Endothelial cell of umbilical vein (primary cell): Measurements from ENCODE around the gene HBS1L. TPM values are rescaled to one million over a fixed set of nuclear protein-coding genes. Genes with fewer than 3 reads are reported as not detected.

ENCODE experiments used
- BruUV-seq: library from RNA; stranded (reverse); fragments of 400-500 nt; replicated peaks from 2 replicates; lab custom pipeline; 2021; lab: Mats Ljungman, UMichigan
- CTCF ChIA-PET: fragments of 300-600, 350-600 bp; sonication (Branson Sonifier 250); formaldehyde crosslinking; loops from one replicate; lab custom pipeline; 2021; ENCODE audit warnings: antibody characterized with exemption, inconsistent platforms; lab: Charles Lee
- POLR2A ChIA-PET: fragments of 300-600, 350-600 bp; sonication (Branson Sonifier 250); formaldehyde crosslinking; loops from one replicate; lab custom pipeline; 2021; ENCODE audit warnings: antibody characterized with exemption, inconsistent platforms; lab: Charles Lee
- DNase-seq: peaks from one replicate; pipeline ENCODE4 v3.0.0-alpha.2; 2011; ENCODE audit warnings: low read depth, low spot score
- FAIRE-seq: peaks from 2 replicates; lab custom pipeline; 2011; peaks lifted over from hg19 to GRCh38; lab: Jason Lieb, UNC
- H2AFZ ChIP-seq: 2 replicates; pipeline ENCODE4 v1.6.0; 2012; ENCODE audit warnings: low read depth, low read length, control low read depth, inconsistent platforms
- H3K27ac ChIP-seq: 2 replicates; pipeline ENCODE4 v1.5.1; 2011; ENCODE audit warnings: low read depth, mild to moderate bottlenecking, control low read depth, low read length, moderate library complexity; ENCODE audit not compliant: insufficient read depth
- H3K27me3 ChIP-seq, 2 experiments: 2 replicates each; pipeline versions ENCODE4 v1.6.0 to v1.6.1; 2011; ENCODE audit warnings: low read length in 2 of 2, mixed read lengths in 1 of 2; ENCODE audit not compliant: control insufficient read depth in 2 of 2, insufficient read depth in 2 of 2
- H3K36me3 ChIP-seq, 2 experiments: 2 replicates in 1 of 2; 3 replicates in 1 of 2; pipeline ENCODE4 v1.5.1; 2011; ENCODE audit warnings: low read length in 2 of 2, mild to moderate bottlenecking in 1 of 2, moderate library complexity in 1 of 2; ENCODE audit not compliant: control insufficient read depth in 2 of 2, insufficient read depth in 2 of 2; ENCODE audit errors: extremely low read depth in 1 of 2
- H3K4me1 ChIP-seq: 3 replicates; pipeline ENCODE4 v1.5.1; 2011; ENCODE audit warnings: mild to moderate bottlenecking, low read length; ENCODE audit not compliant: control insufficient read depth, insufficient read depth; ENCODE audit errors: extremely low read depth
- H3K4me2 ChIP-seq: 2 replicates; pipeline ENCODE4 v1.6.1; 2011; ENCODE audit warnings: low read length, control low read depth, mixed read lengths; ENCODE audit not compliant: insufficient read depth
- H3K4me3 ChIP-seq, 3 experiments: fragments of 200-600 bp in 1 of 3; sonication (generic), shearing (Covaris generic) in 1 of 3; replicated peaks in 1 of 3; 2 replicates each; pipeline ENCODE4 v1.5.1; 2011 to 2016; ENCODE audit warnings: control low read depth in 3 of 3, low read length in 3 of 3, mild to moderate bottlenecking in 2 of 3, inconsistent platforms in 1 of 3, low read depth in 1 of 3, moderate library complexity in 1 of 3; ENCODE audit not compliant: insufficient read depth in 1 of 3
- H3K79me2 ChIP-seq: 2 replicates; pipeline ENCODE4 v1.6.0; 2012; ENCODE audit warnings: low read length, inconsistent platforms; ENCODE audit not compliant: control insufficient read depth, insufficient read depth
- H3K9ac ChIP-seq: replicated peaks from 2 replicates; pipeline ENCODE3; 2011; ENCODE audit warnings: low read length, control low read depth; ENCODE audit not compliant: insufficient read depth; ENCODE audit errors: extremely low read depth
- H3K9me1 ChIP-seq: replicated peaks from 3 replicates; pipeline ENCODE4 v1.6.0; 2011; ENCODE audit warnings: mild to moderate bottlenecking, low read length; ENCODE audit not compliant: control insufficient read depth, insufficient read depth; ENCODE audit errors: extremely low read depth
- H3K9me3 ChIP-seq: replicated peaks from 2 replicates; pipeline ENCODE4 v1.5.1; 2012; ENCODE audit warnings: low read length, inconsistent platforms; ENCODE audit not compliant: control insufficient read depth, insufficient read depth
- H4K20me1 ChIP-seq: replicated peaks from 2 replicates; pipeline ENCODE3; 2011; ENCODE audit warnings: mild to moderate bottlenecking, low read length; ENCODE audit not compliant: control insufficient read depth, insufficient read depth; ENCODE audit errors: extremely low read depth
- CTCF ChIP-seq, 2 donors: IDR thresholded peaks; 1 replicate in 1 of 2; 2 replicates in 1 of 2; pipeline ENCODE4 v1.5.1; 2011; ENCODE audit warnings: low read length in 2 of 2, mild to moderate bottlenecking in 2 of 2, moderate library complexity in 2 of 2, control low read depth in 1 of 2, inconsistent platforms in 1 of 2, low read depth in 1 of 2; ENCODE audit not compliant: insufficient read depth in 1 of 2; ENCODE audit errors: extremely low read depth in 1 of 2
- EZH2 ChIP-seq: IDR thresholded peaks from 2 replicates; pipeline ENCODE4 v1.6.1; 2012; ENCODE audit warnings: borderline replicate concordance, low read depth, mild to moderate bottlenecking, moderate library complexity, low read length, inconsistent platforms; ENCODE audit not compliant: severe bottlenecking
- FOS ChIP-seq: IDR thresholded peaks from 2 replicates; pipeline ENCODE4 v1.6.1; 2011; ENCODE audit warnings: mild to moderate bottlenecking, low read length, moderate library complexity, borderline replicate concordance; ENCODE audit not compliant: insufficient read depth
- GATA2 ChIP-seq: IDR thresholded peaks from 2 replicates; pipeline ENCODE4 v1.7.0; 2011; ENCODE audit warnings: low read depth, mild to moderate bottlenecking, moderate library complexity, mixed read lengths, low read length; ENCODE audit not compliant: insufficient read length, insufficient read depth
- JUN ChIP-seq: IDR thresholded peaks from 2 replicates; pipeline ENCODE4 v1.6.1; 2011; ENCODE audit warnings: borderline replicate concordance, low read depth; ENCODE audit not compliant: insufficient read length, insufficient read depth
- MAX ChIP-seq: IDR thresholded peaks from 2 replicates; pipeline ENCODE4 v1.6.1; 2011; ENCODE audit not compliant: insufficient read depth, insufficient read length
- MYC ChIP-seq: IDR thresholded peaks from one replicate; pipeline ENCODE4 v1.6.1; 2011; ENCODE audit warnings: mild to moderate bottlenecking, low read depth, low read length
- POLR2A ChIP-seq: IDR thresholded peaks from 2 replicates; pipeline ENCODE4 v1.6.1; 2012; ENCODE audit warnings: low read depth, mild to moderate bottlenecking, control low read depth, low read length
- POLR2AphosphoS5 ChIP-seq: IDR thresholded peaks from 2 replicates; pipeline ENCODE4 v1.6.1; 2012; ENCODE audit warnings: low read depth, mild to moderate bottlenecking, control low read depth, low read length, moderate library complexity; ENCODE audit not compliant: insufficient read depth
- dilution Hi-C: fragments of 300-500 bp; cut with MboI; formaldehyde crosslinking; loops from one replicate; pipeline ENCODE4 v1.15.0; 2019; ENCODE audit warnings: low sequenced_read_pairs; ENCODE audit not compliant: extremely low pct_ligation_motif_present
- intact Hi-C: fragments of 100-400 bp; cut with micrococcal nuclease; formaldehyde crosslinking; loops from one replicate; pipeline ENCODE4 v1.10.0; 2022
- polyA plus RNA-seq, 4 experiments: library from polyadenylated mRNA; depleted of rRNA in 3 of 4; stranded (reverse) in 3 of 4; unstranded in 1 of 4; fragments of >200 nt; gene quantifications; 2 replicates each; pipeline versions ENCODE4 v1.2.1 to v1.2.3, GENCODE V29; 2011 to 2012; ENCODE audit warnings: missing spikeins in 1 of 4
- total RNA-seq: library from RNA; stranded (reverse); gene quantifications from 2 replicates; pipeline ENCODE4 v1.2.3, GENCODE V29; 2021

HBS1L gene
- total and polyA plus RNA-seq, 2 donors (not counting 3 experiments of a cell fraction or from before 2014, with no cell fraction given) = 23.7 to 74.6 TPM

- ChIA-PET POLR2A (no interaction called here), CTCF (no interaction called here)
- H3K36me3 ChIP-seq = peaks cover 5 to 7% of the 10 kb centered on the region in 2 experiments
- no peak overlapping the region for H3K27ac ChIP-seq
- H3K9me3 ChIP-seq = no peaks in the 10 kb centered on the region
- H2AFZ ChIP-seq = no peak overlapping the region
- no peak for TF ChIP-seq JUN
- no peak for TF ChIP-seq EZH2
- no peak for TF ChIP-seq FOS
- no peak for TF ChIP-seq GATA2
- no peak for TF ChIP-seq CTCF (IDR thresholded peaks at IDR 0.05; ENCODE audit: extremely low read depth in 1 of 2, insufficient read depth in 1 of 2, low read depth in 1 of 2, low read length in 2 of 2)
- no peak for TF ChIP-seq POLR2A
- TF ChIP-seq MAX = no peak
- no peak for TF ChIP-seq POLR2AphosphoS5
- no peak for TF ChIP-seq MYC
- peaks cover 87% of the 10 kb centered on the region for H3K79me2 ChIP-seq
- no TSS peak for BruUV-seq
- intact Hi-C loops = no loop called here
- H3K4me3 ChIP-seq = no peak overlapping the region
- H3K4me1 ChIP-seq = peaks cover 11% of the 10 kb centered on the region
- no peaks in the 10 kb centered on the region for H3K27me3 ChIP-seq
- peaks cover 7% of the 10 kb centered on the region for H4K20me1 ChIP-seq
- peaks cover 2% of the 10 kb centered on the region for H3K9me1 ChIP-seq
- dilution Hi-C loops = no loop called here
- FAIRE-seq (no peak), DNase-seq (no peak)
- no peak overlapping the region for H3K9ac ChIP-seq
- no peak overlapping the region for H3K4me2 ChIP-seq
Measured at GRCh38 chr6:135047336-135047735, 7.3 kb downstream of the HBS1L start.
